ENCODE measurements around the gene SLC6A3. TPM values are rescaled to one million over a fixed set of nuclear protein-coding genes. Genes with fewer than 3 reads are reported as not detected.

SLC6A3 gene
- total and polyA plus RNA-seq, 2 of the 13 experiments (the other 11 are each of a cell fraction or from before 2014, with no cell fraction given) = 0.01 TPM; not detected in 1

GRCh38 chr5:1412163-1412562 is 33.1 kb downstream of the SLC6A3 start:
- Histone ChIP-seq H3K9ac (ENCODE audit: insufficient read depth, low read depth, low read length) (no peak overlapping the region), H3K4me2 (ENCODE audit: low read depth, low read length) (no peak overlapping the region), H3K27ac (ENCODE audit: extremely low read length, insufficient read depth, low read length) (no peak overlapping the region), H3K27me3 (ENCODE audit: control insufficient read depth in 1 of 2, insufficient read depth in 2 of 2, low read length in 2 of 2) (peaks cover 23 to 63% of the 10 kb centered on the region in 2 experiments), H3K36me3 (replicated peaks in 1 of 2; ENCODE audit: control insufficient read depth in 1 of 2, insufficient read depth in 2 of 2, low read length in 2 of 2) (no peaks in the 10 kb centered on the region), H4K20me1 (ENCODE audit: insufficient read depth, low read length) (peaks cover 4% of the 10 kb centered on the region; the same call in 1 of the 2 replicates), H3K4me3 (replicated peaks in 1 of 3; ENCODE audit: insufficient read depth in 1 of 3, low read depth in 2 of 3, low read length in 3 of 3) (no peak overlapping the region), H2AFZ (ENCODE audit: low read length) (no peak overlapping the region), H3K4me1 (ENCODE audit: insufficient read depth, low read length) (no peaks in the 10 kb centered on the region), H3K9me3 (ENCODE audit: low read length) (no peaks in the 10 kb centered on the region), H3K79me2 (ENCODE audit: insufficient read depth, low read length) (no peaks in the 10 kb centered on the region)
- BruUV-seq (replicated peaks) = no TSS peak
- TF ChIP-seq CREB3 (CRISPR knock-in tag; IDR thresholded peaks at IDR 0.05) (no peak), ZNF20 (CRISPR knock-in tag; IDR thresholded peaks at IDR 0.05) (no peak), ZNF354B (CRISPR knock-in tag; IDR thresholded peaks at IDR 0.05) (no peak), ATF7 (IDR thresholded peaks at IDR 0.05) (no peak), ATF7 (CRISPR knock-in tag; IDR thresholded peaks at IDR 0.05) (no peak), GZF1 (CRISPR knock-in tag; IDR thresholded peaks at IDR 0.05) (no peak)
- in situ Hi-C loops (cut with HindIII; ENCODE audit: extremely low pct_ligation_motif_present, low pct_unique_long_range_greater_than_20kb) = no loop called here
- ChIA-PET CTCF (ENCODE audit: low intra/inter-chr PET ratio, low total read pairs) (no interaction called here), POLR2A (no interaction called here)
- no peak for DNase-seq (ENCODE audit: low spot score)
- 46% methylated on average over 5 of the region's 16 CpGs for WGBS (ENCODE audit: low lambda C conversion rate)
- no peak for ATAC-seq
- FAIRE-seq = no peak
- intact Hi-C loops (cut with micrococcal nuclease; ENCODE audit: unreplicated experiment) = no loop called here

- intact Hi-C loops (cut with micrococcal nuclease; ENCODE audit: unreplicated experiment) = no loop called here
- BruUV-seq (replicated peaks) = no TSS peak
- no peak for FAIRE-seq
- no peak for ATAC-seq
- H3K4me1 ChIP-seq (ENCODE audit: insufficient read depth, low read length) = no peaks in the 10 kb centered on the region
- no peak overlapping the region for H3K9ac ChIP-seq (ENCODE audit: insufficient read depth, low read depth, low read length)
- no peaks in the 10 kb centered on the region for H3K79me2 ChIP-seq (ENCODE audit: insufficient read depth, low read length)
- no peak for DNase-seq (ENCODE audit: low spot score)
- in situ Hi-C loops (cut with HindIII; ENCODE audit: extremely low pct_ligation_motif_present, low pct_unique_long_range_greater_than_20kb) = no loop called here
- no peaks in the 10 kb centered on the region for H3K9me3 ChIP-seq (ENCODE audit: low read length)
- 13% methylated on average over 15 of the region's 22 CpGs for WGBS (ENCODE audit: low lambda C conversion rate)
- peaks cover 21 to 64% of the 10 kb centered on the region in 2 experiments for H3K27me3 ChIP-seq (ENCODE audit: control insufficient read depth in 1 of 2, insufficient read depth in 2 of 2, low read length in 2 of 2)
- H3K27ac ChIP-seq (ENCODE audit: extremely low read length, insufficient read depth, low read length) = no peak overlapping the region
- no peaks in the 10 kb centered on the region for H3K36me3 ChIP-seq (replicated peaks in 1 of 2; ENCODE audit: control insufficient read depth in 1 of 2, insufficient read depth in 2 of 2, low read length in 2 of 2)
- no peak overlapping the region for H2AFZ ChIP-seq (ENCODE audit: low read length)
- H3K4me2 ChIP-seq (ENCODE audit: low read depth, low read length) = no peak overlapping the region
- H3K4me3 ChIP-seq (replicated peaks in 1 of 3; ENCODE audit: insufficient read depth in 1 of 3, low read depth in 2 of 3, low read length in 3 of 3) = no peak overlapping the region
- ChIA-PET CTCF (ENCODE audit: low intra/inter-chr PET ratio, low total read pairs) (no interaction called here), POLR2A (no interaction called here)
- H4K20me1 ChIP-seq (ENCODE audit: insufficient read depth, low read length) = peaks cover 4% of the 10 kb centered on the region; the same call in 1 of the 2 replicates
- no peak for TF ChIP-seq ZNF276 (CRISPR knock-in tag; IDR thresholded peaks at IDR 0.05; ENCODE audit: low read depth)
- TF ChIP-seq FOXK1 (CRISPR knock-in tag; IDR thresholded peaks at IDR 0.05; ENCODE audit: borderline replicate concordance, low read depth) = no peak
- TF ChIP-seq ZNF839 (CRISPR knock-in tag; IDR thresholded peaks at IDR 0.05; ENCODE audit: borderline replicate concordance) = no peak
- no peak for TF ChIP-seq ZBTB34 (CRISPR knock-in tag; IDR thresholded peaks at IDR 0.05)
- TF ChIP-seq PLSCR1 (CRISPR knock-in tag; IDR thresholded peaks at IDR 0.05; ENCODE audit: borderline replicate concordance) = no peak
- TF ChIP-seq KLF16 (CRISPR knock-in tag; IDR thresholded peaks at IDR 0.05) = no peak
- no peak for TF ChIP-seq ZNF367 (CRISPR knock-in tag; IDR thresholded peaks at IDR 0.05; ENCODE audit: borderline replicate concordance)
- no peak for TF ChIP-seq ZBTB42 (CRISPR knock-in tag; IDR thresholded peaks at IDR 0.05)
- no peak for TF ChIP-seq ZNF549 (CRISPR knock-in tag; IDR thresholded peaks at IDR 0.05)
Observed at GRCh38 chr5:1411099-1411498, 34.1 kb downstream of the SLC6A3 start.
